Immature natural killer cell (primary cell): ENCODE results near the gene CIITA. TPM values are rescaled to one million over a fixed set of nuclear protein-coding genes. Genes with fewer than 3 reads are reported as not detected.
A peak's percentile ranks its signal among the peaks of the same experiment; 100 is the strongest.

Experiments used
- DNase-seq, 3 donors: peaks; one replicate each; pipeline ENCODE4 v3.0.0; 2022; ENCODE audit warnings: mixed read lengths in 1 of 3
- H3K27ac Mint-ChIP-seq, 6 donors: one replicate each; pipeline ENCODE4 v1.8.0; 2020; ENCODE audit warnings: mixed read lengths in 6 of 6, mild to moderate bottlenecking in 5 of 6, inconsistent platforms in 4 of 6, moderate library complexity in 3 of 6
- H3K27me3 Mint-ChIP-seq, 3 donors: one replicate each; pipeline ENCODE4 v1.8.0; 2020 to 2021; ENCODE audit warnings: low read depth in 3 of 3, mild to moderate bottlenecking in 3 of 3, mixed read lengths in 3 of 3, moderate library complexity in 3 of 3, inconsistent platforms in 1 of 3
- H3K36me3 Mint-ChIP-seq, 3 donors: one replicate each; pipeline ENCODE4 v1.8.0; 2020; ENCODE audit warnings: mixed read lengths in 3 of 3, inconsistent platforms in 2 of 3, mild to moderate bottlenecking in 2 of 3
- H3K4me1 Mint-ChIP-seq, 2 donors: one replicate each; pipeline ENCODE4 v1.8.0; 2020; ENCODE audit warnings: inconsistent platforms in 2 of 2, mild to moderate bottlenecking in 2 of 2, mixed read lengths in 2 of 2, moderate library complexity in 1 of 2
- H3K4me3 Mint-ChIP-seq, 5 donors: one replicate each; pipeline ENCODE4 v1.8.0; 2020; ENCODE audit warnings: mild to moderate bottlenecking in 5 of 5, mixed read lengths in 5 of 5, inconsistent platforms in 3 of 5, moderate library complexity in 3 of 5
- H3K9me3 Mint-ChIP-seq, 6 donors: one replicate each; pipeline ENCODE4 v1.8.0; 2020; ENCODE audit warnings: mild to moderate bottlenecking in 6 of 6, mixed read lengths in 6 of 6, inconsistent platforms in 4 of 6, moderate library complexity in 3 of 6
- polyA plus RNA-seq, 3 donors: library from polyadenylated mRNA; unstranded; fragments of 300-500 nt; fragmentation: Illumina TruSeq; gene quantifications; one replicate each; pipeline ENCODE4 v1.2.3, GENCODE V29; 2021

Gene CIITA
- polyA plus RNA-seq, 3 donors from 2014 or later = 0.25 to 2.4 (median 1.7) TPM

DNA sequence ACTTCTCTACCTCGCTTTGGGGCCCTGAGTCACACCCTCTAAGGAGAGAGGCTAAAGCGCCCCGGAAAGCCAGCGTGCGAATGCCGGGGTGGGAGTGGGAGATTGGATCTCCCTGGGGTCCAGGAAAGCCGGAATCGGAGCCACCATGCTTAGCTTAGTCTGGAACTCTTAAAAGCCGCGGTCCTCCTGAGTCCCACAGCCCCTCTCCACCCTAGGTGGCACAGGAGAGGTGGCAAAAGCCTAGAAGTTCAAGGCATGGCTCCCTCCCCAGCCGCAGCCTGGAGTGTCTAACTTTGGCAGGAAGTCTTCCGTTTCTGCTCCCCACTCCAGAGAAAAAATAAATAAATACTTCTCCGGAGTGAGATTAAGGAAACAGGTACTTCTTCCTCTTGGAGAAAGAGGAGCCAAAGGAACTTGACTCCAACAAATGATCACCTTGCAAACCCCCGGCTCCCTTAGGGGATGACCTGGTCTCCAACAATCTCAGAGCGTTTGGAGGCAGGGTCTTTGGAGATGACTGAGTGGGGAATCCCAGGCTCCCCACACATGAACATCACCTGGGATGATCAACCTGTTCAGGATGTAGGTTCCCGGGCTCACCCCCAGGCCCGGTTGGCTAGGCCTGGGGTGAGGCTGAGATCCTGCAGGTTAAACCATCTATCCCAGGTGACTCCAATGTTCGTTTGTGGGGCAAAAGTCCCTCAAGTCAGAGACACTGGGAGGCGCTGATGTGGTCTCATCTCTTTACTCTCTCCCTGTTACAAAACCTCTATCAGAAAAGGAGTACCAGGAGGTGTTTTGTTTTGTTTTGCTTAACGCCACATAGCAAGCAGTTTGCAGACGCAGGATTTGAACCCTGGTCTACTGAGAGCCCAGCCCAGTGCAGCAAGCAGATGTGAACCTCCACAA lies 2.9 kb downstream of the CIITA start:
- H3K9me3 Mint-ChIP-seq = no peaks in the 10 kb centered on the region
- peak overlapping the region; percentile 85 to 95 (median 90) for H3K4me3 Mint-ChIP-seq
- H3K27ac Mint-ChIP-seq = peak overlapping the region in 1 of 6 donors; percentile 57
- no peak for DNase-seq
- H3K36me3 Mint-ChIP-seq = no peaks in the 10 kb centered on the region
- peaks cover 50 to 67% of the 10 kb centered on the region in 2 donors for H3K4me1 Mint-ChIP-seq
- peaks cover 4 to 10% (median 8%) of the 10 kb centered on the region in 3 donors for H3K27me3 Mint-ChIP-seq

DNA sequence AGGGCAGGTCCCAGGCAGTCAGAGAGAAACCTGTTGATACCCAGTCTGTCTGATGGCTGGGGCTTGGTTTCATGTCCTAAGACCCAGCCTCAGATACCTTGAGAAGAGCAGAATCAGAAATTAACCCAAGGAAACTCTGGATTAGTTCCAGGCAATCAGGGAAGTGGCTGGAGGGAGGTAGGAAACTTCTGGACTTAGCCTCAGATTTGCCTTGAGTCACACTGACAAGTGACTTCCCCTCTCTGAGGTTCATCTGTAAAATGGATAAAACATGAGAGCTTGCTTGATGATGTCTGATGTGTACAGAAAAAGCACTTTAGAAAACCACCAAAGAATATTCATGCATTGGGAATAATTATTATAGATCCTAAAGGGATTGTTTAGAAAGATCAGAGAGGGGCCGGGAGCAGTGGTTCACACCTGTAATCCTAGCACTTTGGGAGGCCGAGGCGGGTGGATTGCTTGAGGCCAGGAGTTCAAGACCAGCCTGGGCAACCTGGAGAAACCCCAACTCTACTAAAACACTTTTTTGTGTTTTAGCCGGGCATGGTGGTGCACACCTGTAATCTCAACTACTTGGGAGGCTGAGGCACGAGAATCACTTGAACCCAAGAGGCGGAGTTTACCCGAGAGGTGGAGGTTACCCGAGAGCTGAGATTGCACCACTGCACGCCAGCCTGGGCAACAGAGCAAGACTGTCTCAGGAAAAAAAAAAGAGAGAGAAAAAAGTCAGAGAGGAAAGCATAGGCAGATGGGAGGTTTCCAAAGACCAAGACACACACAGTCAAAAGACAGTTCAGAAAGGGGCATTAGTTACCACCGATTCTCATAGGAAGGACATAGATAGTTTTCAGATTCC lies 3.8 kb downstream of the CIITA start:
- DNase-seq = no peak
- Mint-ChIP-seq H3K4me1 (peaks cover 46 to 69% of the 10 kb centered on the region in 2 donors), H3K36me3 (no peaks in the 10 kb centered on the region), H3K9me3 (no peaks in the 10 kb centered on the region), H3K27ac (no peak overlapping the region), H3K27me3 (peaks cover 0 to 10% (median 7%) of the 10 kb centered on the region in 3 donors), H3K4me3 (peak overlapping the region; percentile 15 to 89 (median 49))

DNA sequence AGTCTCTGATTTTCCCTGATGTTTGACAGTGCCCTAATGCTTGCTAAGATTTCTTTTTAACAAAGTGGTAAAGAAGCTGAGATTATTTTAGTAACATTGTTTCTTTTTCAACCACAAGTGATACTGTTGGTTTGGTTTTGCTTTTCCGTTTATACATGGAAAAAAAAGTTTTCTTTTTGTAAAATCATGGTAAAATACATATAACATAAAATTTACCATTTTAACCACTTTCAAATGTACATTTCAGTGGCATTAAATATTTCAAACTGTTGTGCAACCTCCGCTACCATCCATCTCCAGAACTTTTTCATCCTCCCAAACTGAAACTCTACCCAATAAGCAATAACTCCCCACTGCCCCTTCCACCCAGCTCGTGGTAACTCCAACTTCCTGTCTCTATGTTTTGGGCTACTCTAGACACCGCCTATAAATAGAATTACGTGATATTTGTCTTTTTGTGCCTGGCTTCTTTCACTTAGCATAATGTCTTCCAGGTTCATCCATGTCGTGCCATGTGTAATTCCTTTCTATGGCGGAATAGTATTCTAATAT lies 4.6 kb downstream of the CIITA start:
- no peak for DNase-seq
- peaks cover 42 to 69% of the 10 kb centered on the region in 2 donors for H3K4me1 Mint-ChIP-seq
- peak overlapping the region; percentile 9 to 64 (median 47) for H3K4me3 Mint-ChIP-seq
- no peaks in the 10 kb centered on the region for H3K9me3 Mint-ChIP-seq
- H3K27ac Mint-ChIP-seq = peak overlapping the region in 1 of 6 donors; percentile 26
- peaks cover 0 to 10% (median 7%) of the 10 kb centered on the region in 3 donors for H3K27me3 Mint-ChIP-seq
- H3K36me3 Mint-ChIP-seq = no peaks in the 10 kb centered on the region

DNA sequence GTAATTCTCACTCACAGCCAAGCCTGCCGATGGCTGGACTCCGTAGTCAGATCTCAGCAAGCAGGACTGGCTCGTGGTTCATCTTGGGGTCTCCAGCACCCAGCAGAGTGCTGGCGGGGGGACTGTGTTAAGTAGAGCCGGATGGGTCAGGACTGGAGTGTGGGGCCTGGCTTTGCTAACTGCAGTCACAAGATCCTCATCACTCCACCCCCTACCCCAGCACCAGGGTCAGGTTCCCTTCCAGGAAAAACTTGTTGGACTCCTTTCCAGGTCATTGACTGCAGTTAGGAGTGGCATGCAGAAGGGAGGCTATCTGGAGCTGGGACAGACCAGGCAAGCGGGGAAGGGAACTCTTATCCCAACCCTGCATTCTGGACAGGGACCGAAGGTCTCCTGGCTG lies 6.0 kb downstream of the CIITA start:
- Mint-ChIP-seq H3K27ac (no peak overlapping the region), H3K27me3 (peaks cover 0 to 8% (median 3%) of the 10 kb centered on the region in 3 donors), H3K4me3 (no peak overlapping the region), H3K4me1 (peaks cover 28 to 54% of the 10 kb centered on the region in 2 donors), H3K36me3 (no peaks in the 10 kb centered on the region), H3K9me3 (no peaks in the 10 kb centered on the region)
- no peak for DNase-seq

DNA sequence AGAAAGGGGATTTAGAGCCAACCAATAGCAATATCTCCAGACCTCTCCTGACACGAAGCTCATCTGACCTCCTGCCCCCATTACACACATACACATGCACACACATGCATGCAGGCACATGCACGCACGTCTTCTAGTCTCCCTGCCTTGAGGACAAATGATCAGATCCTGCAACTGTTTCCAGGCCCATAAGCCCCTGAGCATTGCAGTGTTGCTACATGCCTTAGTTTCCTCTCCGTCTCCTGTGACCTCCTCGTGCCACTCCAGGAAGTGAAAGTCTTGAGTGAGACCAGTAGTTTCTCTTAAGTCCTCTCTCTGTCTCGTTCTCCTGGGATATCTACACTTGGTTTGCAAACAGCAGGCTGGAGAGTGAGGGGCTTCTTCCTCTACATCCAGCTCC lies 8.2 kb downstream of the CIITA start:
- H3K27ac Mint-ChIP-seq = peak overlapping the region in 2 of 6 donors; percentile 11 to 18
- H3K4me3 Mint-ChIP-seq = no peak overlapping the region
- H3K36me3 Mint-ChIP-seq = no peaks in the 10 kb centered on the region
- no peaks in the 10 kb centered on the region for H3K9me3 Mint-ChIP-seq
- peaks cover 17 to 36% of the 10 kb centered on the region in 2 donors for H3K4me1 Mint-ChIP-seq
- H3K27me3 Mint-ChIP-seq = peaks cover 0 to 3% (median 0%) of the 10 kb centered on the region in 3 donors
- DNase-seq = no peak

DNA sequence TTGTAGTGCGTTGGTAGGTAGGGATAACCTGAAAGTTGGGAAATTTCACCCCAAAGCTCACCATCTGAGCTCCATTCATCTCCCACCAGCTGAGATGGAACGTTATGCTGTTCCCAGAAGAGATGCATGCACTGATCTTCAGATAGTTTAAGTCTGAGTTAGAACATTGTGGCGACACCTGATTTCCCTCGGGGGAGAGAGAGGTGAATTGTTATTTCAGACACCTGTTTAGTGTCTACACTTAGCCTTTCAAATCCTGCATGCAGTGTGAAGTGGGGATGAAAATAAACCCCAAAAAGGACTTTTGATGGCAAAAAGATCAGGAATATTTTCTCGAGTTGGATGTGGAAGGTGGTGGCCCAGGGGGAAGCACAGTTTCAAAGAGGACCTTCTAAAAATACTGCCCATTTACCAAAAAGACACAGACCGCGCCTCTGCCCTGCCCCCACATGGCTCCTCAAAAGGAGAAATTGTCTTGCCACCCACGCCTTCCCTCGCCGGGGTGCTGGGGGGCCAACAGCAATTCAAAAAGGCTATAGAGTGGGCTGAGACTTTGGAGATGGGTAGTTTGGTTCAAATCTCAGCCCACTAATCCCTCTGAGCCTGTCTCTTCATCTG lies 11.4 kb downstream of the CIITA start:
- Mint-ChIP-seq H3K36me3 (no peaks in the 10 kb centered on the region), H3K9me3 (no peaks in the 10 kb centered on the region), H3K4me1 (peaks cover 2 to 15% of the 10 kb centered on the region in 2 donors), H3K4me3 (no peak overlapping the region), H3K27ac (no peak overlapping the region), H3K27me3 (peaks cover 0 to 3% (median 2%) of the 10 kb centered on the region in 3 donors)
- DNase-seq = no peak

DNA sequence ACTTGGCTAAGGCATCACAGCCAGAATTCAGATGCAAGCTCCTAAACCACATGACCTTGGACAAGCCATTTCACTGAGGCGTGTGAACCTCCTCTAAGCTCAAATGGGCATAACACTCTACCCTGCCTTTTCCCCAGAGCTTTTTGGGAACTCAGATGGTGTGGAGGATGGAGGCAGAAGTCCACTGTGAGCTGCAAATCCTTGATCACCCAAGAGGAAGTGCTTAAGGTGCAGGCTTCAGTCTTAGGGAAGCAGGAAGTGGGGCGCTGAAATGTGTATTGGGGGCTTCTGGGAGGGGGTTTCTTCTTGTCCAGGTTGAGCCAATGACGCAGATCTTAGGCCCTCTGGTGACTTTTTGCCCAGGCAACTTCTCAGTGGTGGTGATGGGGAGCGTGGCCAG lies 12.9 kb downstream of the CIITA start:
- peaks cover 2 to 15% of the 10 kb centered on the region in 2 donors for H3K4me1 Mint-ChIP-seq
- H3K4me3 Mint-ChIP-seq = no peak overlapping the region
- DNase-seq = no peak
- no peaks in the 10 kb centered on the region for H3K9me3 Mint-ChIP-seq
- no peak overlapping the region for H3K27ac Mint-ChIP-seq
- peaks cover 0 to 4% (median 0%) of the 10 kb centered on the region in 3 donors for H3K27me3 Mint-ChIP-seq
- H3K36me3 Mint-ChIP-seq = no peaks in the 10 kb centered on the region

DNA sequence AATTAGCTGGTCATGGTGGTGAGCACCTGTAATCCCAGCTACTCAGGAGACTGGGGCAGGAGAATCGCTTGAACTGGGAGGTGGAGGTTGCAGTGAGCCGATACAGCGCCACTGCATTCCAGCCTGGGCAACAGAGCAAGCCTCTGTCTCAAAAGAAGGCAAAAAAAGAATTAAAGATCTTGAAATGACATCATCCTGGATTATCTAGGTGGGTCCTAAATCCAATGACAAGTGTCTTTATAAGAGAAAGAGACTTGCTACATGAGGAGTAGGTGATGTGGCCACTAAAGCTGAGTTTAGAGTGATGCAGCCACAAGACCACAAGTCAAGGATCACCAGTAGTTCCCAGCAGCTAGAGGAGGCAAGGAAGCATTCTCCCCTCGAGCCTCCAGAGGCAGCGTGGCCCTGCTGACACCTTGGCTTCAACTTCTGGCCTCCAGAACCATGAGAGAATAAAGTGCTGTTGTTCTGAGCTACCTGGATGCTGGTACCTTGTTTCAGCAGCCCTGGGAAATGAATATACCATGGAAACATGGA lies 15.8 kb downstream of the CIITA start:
- no peak overlapping the region for H3K4me3 Mint-ChIP-seq
- H3K4me1 Mint-ChIP-seq = no peaks in the 10 kb centered on the region
- H3K27ac Mint-ChIP-seq = no peak overlapping the region
- H3K36me3 Mint-ChIP-seq = peaks cover 0 to 4% (median 0%) of the 10 kb centered on the region in 3 donors
- H3K9me3 Mint-ChIP-seq = no peaks in the 10 kb centered on the region
- peaks cover 0 to 4% (median 4%) of the 10 kb centered on the region in 3 donors for H3K27me3 Mint-ChIP-seq
- DNase-seq = no peak

DNA sequence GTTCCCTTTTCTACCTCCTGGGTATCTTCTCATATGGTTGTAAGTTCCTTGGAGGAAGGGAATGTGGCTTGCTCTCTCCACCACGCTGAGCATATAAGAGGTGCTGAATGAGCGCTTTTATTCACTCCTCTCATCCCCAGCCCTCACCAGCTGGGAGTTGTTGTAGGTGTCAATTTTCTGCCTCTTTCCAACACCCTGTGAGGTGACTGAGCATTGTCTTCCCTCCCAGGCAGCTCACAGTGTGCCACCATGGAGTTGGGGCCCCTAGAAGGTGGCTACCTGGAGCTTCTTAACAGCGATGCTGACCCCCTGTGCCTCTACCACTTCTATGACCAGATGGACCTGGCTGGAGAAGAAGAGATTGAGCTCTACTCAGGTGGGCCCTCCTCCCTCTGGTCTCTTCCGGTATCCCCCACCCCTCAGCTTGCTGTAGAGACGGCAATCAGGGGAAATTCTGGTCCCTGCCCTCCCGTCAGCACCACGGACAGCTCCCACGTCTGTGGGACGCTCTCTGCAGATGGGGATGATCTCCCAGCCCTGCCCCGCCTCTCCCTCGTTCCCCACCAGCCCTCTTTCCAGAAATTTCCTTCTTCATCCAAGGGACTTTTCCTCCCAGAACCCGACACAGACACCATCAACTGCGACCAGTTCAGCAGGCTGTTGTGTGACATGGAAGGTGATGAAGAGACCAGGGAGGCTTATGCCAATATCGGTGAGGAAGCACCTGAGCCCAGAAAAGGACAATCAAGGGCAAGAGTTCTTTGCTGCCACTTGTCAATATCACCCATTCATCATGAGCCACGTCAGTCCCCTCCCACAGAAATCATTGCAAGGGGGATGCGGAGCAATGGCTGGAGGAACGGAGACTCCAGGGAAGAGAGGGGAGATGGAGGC lies 18.3 kb downstream of the CIITA start:
- no peaks in the 10 kb centered on the region for H3K9me3 Mint-ChIP-seq
- peak in 1 of 3 donors; percentile 8 for DNase-seq
- H3K27me3 Mint-ChIP-seq = peaks cover 0 to 4% (median 4%) of the 10 kb centered on the region in 3 donors
- H3K36me3 Mint-ChIP-seq = peaks cover 0 to 8% (median 0%) of the 10 kb centered on the region in 3 donors
- H3K4me3 Mint-ChIP-seq = no peak overlapping the region
- no peak overlapping the region for H3K27ac Mint-ChIP-seq
- H3K4me1 Mint-ChIP-seq = no peaks in the 10 kb centered on the region

DNA sequence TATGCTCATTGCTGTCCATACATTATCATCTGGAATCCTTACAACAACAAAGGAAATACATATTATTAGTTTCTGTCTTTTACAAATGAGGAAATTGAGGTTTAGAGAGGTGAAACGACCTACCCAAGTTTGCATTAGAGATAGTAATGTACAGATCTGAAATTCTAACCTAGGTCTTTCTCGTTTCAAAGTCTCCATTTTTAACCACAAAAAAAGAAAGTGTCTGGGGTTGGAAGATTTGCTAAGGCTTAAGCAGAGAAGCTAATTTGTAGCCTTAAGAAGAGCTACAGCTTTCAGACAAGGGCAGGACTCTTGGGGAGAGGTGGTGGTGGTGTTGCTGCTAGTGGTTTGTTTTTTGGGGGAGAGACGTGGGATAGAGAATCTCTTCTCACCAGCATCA lies 19.2 kb downstream of the CIITA start:
- Mint-ChIP-seq H3K9me3 (no peaks in the 10 kb centered on the region), H3K27ac (peak overlapping the region in 1 of 6 donors; percentile 11), H3K27me3 (peaks cover 0 to 4% (median 2%) of the 10 kb centered on the region in 3 donors), H3K4me3 (no peak overlapping the region), H3K36me3 (peaks cover 0 to 9% (median 0%) of the 10 kb centered on the region in 3 donors), H3K4me1 (no peaks in the 10 kb centered on the region)
- DNase-seq = no peak

DNA sequence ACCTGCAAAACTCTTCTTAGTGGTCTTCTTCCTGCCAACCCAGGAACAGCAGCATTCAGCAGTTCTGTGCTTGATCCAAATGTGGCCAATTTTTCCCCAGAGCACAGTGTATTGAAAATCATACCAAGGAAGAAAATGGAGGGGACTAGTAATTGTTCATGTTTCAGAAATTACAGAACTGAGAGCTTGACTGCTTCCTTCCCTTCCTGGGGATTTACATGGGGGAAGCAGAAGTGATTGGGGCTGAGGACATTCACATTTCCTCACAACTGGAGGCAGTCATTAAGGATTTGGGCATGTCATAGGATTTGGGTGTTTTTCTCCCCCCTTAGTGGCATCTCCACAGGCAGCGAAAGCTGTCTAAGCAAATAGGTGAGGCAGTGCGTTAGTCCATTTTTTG lies 19.7 kb downstream of the CIITA start:
- Mint-ChIP-seq H3K4me3 (no peak overlapping the region), H3K27ac (no peak overlapping the region), H3K36me3 (peaks cover 0 to 9% (median 0%) of the 10 kb centered on the region in 3 donors), H3K9me3 (no peaks in the 10 kb centered on the region), H3K4me1 (no peaks in the 10 kb centered on the region), H3K27me3 (peaks cover 0 to 4% (median 2%) of the 10 kb centered on the region in 3 donors)
- no peak for DNase-seq

DNA sequence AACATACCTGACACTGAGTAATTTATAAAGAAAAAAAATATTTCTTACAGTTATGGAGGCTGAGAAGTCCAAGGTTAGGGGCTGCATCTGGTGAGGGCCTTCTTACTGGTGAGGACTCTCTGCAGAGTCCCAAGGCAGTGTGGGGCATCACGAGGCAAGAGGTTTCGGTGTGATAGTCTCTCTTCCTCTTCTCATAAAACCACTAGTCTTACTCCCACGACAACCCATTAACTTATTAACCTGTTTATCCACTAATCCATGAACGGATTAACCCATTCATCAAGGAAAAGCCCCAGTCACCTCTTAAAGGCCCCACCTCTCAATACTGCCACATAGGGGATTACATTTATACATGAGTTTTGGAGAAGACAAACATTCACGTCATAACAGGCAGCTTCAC lies 20.1 kb downstream of the CIITA start:
- no peak overlapping the region for H3K4me3 Mint-ChIP-seq
- no peaks in the 10 kb centered on the region for H3K4me1 Mint-ChIP-seq

More for the DNA sequence above, 20.1 kb downstream of the CIITA start:
- H3K27me3 Mint-ChIP-seq = peaks cover 0 to 4% (median 2%) of the 10 kb centered on the region in 3 donors
- no peak overlapping the region for H3K27ac Mint-ChIP-seq
- no peak for DNase-seq
- no peaks in the 10 kb centered on the region for H3K9me3 Mint-ChIP-seq
- peaks cover 0 to 9% (median 0%) of the 10 kb centered on the region in 3 donors for H3K36me3 Mint-ChIP-seq
